ENCODE measurements around the gene DIPK1B.

Gene DIPK1B

DNA sequence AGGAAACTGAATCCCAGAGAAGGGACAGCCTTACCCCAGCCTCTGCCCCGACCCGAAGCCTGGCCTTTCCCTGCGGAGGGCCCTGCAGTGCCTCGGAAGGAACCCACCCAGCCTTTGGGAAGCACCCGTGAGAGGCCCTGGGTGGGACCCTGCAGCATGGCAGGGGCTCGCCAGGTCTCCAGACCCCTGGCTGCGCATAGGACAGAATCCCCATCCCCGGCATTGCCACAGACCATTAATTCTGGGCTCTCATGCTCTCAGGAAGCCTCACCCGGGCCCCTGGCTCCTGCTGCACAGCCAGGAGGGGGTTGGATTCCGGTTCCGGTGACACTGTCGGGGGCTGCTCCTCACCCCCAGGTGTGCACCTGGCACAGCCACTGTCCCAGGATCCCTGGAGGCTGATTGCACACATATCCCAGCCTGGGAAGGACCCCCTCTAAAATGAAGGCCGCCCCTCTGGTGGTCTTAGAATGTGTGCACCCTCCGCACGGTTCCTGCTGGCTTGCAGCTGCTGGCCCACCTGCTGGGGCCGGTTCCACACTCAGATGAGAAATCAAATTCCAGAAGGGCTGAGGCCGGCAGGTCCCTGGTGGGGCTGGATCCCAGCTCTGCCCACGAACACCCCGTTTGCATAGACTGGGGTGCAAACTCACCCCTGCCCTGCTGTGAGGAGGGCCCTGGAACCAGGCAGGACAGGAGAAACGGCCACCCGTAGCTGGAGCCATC lies 45.0 kb upstream of the DIPK1B start (continued):
- TF ChIP-seq ZNF571 (tag by site-specific recombination; IDR thresholded peaks at IDR 0.05) (no peak), GFI1B (tag by site-specific recombination; IDR thresholded peaks at IDR 0.05) (no peak), ZNF624 (tag by site-specific recombination; IDR thresholded peaks at IDR 0.05) (no peak), ZNF707 (tag by site-specific recombination; IDR thresholded peaks at IDR 0.05) (no peak), ZNF18 (tag by site-specific recombination; IDR thresholded peaks at IDR 0.05) (no peak), ZNF747 (tag by site-specific recombination; IDR thresholded peaks at IDR 0.05) (no peak), ZNF202 (tag by site-specific recombination; IDR thresholded peaks at IDR 0.05; ENCODE audit: borderline replicate concordance) (no peak), ZNF473 (tag by site-specific recombination; IDR thresholded peaks at IDR 0.05) (no peak), ZNF26 (tag by site-specific recombination; IDR thresholded peaks at IDR 0.05) (no peak), ZNF704 (tag by site-specific recombination; IDR thresholded peaks at IDR 0.05) (no peak), ZNF521 (tag by site-specific recombination; IDR thresholded peaks at IDR 0.05) (no peak), ZSCAN4 (tag by site-specific recombination; IDR thresholded peaks at IDR 0.05) (no peak), ZBTB17 (tag by site-specific recombination; IDR thresholded peaks at IDR 0.05) (0 out of 2 replicates have a peak, but pooled peaks have one; percentile 6), ZNF785 (tag by site-specific recombination; IDR thresholded peaks at IDR 0.05) (no peak), ZBTB20 (tag by site-specific recombination; IDR thresholded peaks at IDR 0.05) (no peak), REST (tag by site-specific recombination; IDR thresholded peaks at IDR 0.05) (no peak), ZBTB7A (tag by site-specific recombination; IDR thresholded peaks at IDR 0.05; ENCODE audit: low read depth) (no peak), GLIS1 (tag by site-specific recombination; IDR thresholded peaks at IDR 0.05) (peak; percentile 84), ZNF132 (tag by site-specific recombination; IDR thresholded peaks at IDR 0.05; ENCODE audit: borderline replicate concordance) (no peak), KLF7 (tag by site-specific recombination; IDR thresholded peaks at IDR 0.05; ENCODE audit: borderline replicate concordance) (no peak), ZSCAN30 (tag by site-specific recombination; IDR thresholded peaks at IDR 0.05) (no peak)
- TF ChIP-seq, protein P1, sequence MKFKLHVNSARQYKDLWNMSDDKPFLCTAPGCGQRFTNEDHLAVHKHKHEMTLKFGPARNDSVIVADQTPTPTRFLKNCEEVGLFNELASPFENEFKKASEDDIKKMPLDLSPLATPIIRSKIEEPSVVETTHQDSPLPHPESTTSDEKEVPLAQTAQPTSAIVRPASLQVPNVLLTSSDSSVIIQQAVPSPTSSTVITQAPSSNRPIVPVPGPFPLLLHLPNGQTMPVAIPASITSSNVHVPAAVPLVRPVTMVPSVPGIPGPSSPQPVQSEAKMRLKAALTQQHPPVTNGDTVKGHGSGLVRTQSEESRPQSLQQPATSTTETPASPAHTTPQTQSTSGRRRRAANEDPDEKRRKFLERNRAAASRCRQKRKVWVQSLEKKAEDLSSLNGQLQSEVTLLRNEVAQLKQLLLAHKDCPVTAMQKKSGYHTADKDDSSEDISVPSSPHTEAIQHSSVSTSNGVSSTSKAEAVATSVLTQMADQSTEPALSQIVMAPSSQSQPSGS (tag by site-specific recombination; IDR thresholded peaks at IDR 0.05; ENCODE audit: low read depth): no peak
- TF ChIP-seq, protein P2, sequence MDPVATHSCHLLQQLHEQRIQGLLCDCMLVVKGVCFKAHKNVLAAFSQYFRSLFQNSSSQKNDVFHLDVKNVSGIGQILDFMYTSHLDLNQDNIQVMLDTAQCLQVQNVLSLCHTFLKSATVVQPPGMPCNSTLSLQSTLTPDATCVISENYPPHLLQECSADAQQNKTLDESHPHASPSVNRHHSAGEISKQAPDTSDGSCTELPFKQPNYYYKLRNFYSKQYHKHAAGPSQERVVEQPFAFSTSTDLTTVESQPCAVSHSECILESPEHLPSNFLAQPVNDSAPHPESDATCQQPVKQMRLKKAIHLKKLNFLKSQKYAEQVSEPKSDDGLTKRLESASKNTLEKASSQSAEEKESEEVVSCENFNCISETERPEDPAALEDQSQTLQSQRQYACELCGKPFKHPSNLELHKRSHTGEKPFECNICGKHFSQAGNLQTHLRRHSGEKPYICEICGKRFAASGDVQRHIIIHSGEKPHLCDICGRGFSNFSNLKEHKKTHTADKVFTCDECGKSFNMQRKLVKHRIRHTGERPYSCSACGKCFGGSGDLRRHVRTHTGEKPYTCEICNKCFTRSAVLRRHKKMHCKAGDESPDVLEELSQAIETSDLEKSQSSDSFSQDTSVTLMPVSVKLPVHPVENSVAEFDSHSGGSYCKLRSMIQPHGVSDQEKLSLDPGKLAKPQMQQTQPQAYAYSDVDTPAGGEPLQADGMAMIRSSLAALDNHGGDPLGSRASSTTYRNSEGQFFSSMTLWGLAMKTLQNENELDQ (tag by site-specific recombination; IDR thresholded peaks at IDR 0.05; ENCODE audit: low read depth): no peak
- TF ChIP-seq, protein P3, sequence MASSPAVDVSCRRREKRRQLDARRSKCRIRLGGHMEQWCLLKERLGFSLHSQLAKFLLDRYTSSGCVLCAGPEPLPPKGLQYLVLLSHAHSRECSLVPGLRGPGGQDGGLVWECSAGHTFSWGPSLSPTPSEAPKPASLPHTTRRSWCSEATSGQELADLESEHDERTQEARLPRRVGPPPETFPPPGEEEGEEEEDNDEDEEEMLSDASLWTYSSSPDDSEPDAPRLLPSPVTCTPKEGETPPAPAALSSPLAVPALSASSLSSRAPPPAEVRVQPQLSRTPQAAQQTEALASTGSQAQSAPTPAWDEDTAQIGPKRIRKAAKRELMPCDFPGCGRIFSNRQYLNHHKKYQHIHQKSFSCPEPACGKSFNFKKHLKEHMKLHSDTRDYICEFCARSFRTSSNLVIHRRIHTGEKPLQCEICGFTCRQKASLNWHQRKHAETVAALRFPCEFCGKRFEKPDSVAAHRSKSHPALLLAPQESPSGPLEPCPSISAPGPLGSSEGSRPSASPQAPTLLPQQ (tag by site-specific recombination; IDR thresholded peaks at IDR 0.05): no peak

Data from HEK293 (cell line).